Activated T-cell treated with anti-CD3 and anti-CD28 coated beads for 1 hour (primary cell): ENCODE results near the gene RB1.

Experiments
- DNase-seq: peaks from one replicate; pipeline ENCODE4 v3.0.0-alpha.2; 2020; ENCODE audit warnings: low read depth

Gene RB1

DNA sequence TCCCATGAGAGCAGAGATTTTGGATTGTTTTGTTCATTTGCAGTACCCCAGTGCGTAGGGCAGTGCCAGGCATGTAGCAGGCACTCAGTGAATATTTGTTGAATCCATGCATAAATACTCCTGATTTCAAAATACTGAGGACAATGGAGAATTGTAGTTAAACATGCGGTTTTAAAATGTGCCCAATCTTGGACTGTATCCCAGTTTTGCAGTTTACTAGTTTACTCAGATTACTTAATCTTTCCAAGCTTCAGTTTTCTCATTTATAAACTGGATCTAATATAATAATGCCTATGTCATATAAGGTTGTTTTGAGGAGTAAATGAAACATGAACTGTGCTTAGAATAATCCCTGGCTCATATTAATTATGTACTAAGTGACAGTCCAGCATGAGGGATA lies 190.3 kb downstream of the RB1 start:
- no peak for DNase-seq

DNA sequence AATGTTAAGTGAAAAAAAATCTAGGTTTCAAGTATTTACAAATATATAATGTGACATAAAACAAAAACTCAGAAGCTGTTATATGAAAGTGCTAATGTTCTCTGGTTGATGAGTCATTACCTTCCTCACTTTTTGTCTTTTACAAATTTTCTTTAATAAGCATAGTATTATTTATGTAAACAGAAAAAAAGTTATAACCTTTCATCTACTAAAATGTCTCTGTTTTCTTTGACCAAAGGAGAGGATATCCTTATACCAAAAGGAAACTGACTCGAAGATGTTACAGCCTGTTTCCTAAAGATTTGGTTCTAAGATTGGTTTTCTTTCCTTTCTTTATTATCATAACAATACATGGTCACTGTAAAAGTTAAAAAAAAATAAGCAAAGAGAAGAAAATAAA lies 191.3 kb downstream of the RB1 start:
- no peak for DNase-seq

DNA sequence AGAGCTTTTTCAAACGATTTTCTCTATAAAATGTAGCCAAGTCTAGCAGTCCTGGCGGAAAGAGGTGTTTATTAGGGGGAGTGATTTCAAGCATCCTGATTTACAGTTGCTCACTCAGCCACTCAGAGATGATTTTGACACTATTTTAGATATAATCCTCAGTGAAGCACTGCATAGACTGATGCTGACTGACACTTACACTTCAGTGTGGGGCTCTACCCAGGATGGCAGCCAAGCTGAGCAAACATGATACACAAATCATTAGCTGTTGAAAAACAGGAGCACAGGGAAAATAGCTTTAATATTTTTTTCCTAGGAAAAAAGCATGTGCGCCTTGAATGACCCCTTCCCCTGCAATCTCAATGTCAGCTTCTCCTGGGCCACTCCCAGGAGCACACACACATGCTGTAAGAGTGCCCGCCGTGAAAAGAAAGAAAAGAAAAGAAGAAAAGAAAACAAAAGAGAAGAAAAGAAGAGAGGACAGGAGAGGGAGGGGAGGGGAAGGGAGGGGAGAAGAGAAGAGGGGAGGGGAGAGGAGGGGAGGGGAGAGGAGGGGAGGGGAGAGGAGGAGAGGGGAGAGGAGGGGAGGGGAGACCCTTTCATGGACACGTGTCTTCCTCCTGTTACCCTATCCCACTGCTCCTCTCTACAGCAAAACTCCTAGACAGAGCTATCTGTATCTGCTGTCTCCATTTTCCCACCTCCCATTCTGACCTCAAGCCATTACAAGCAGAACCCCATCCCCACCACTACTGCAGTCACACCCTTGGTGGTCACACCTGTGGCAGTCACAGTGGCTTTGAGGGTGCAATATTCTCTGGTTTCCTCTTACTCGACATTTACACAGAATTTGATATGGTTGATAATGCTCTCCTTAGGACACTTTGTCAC lies 193.0 kb downstream of the RB1 start:
- DNase-seq, result no peak

DNA sequence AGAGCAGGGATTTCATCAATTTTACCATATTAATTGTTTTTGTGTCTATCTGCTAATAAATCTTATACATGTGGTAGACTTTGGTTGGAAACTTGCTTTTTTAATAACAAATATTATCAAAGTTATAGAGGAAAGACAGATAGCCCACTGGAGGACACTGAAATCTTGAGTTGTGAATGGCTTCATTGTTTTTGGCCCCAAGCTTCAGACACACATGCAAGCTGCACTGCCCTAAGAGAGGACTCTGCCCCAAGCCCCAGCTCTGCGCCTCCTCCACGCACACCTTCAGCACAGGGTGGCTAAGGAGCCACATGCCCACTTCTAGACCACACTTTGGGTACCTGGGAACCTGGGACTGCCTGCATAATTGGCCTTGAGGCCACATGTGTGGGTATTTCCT lies 194.1 kb downstream of the RB1 start:
- no peak for DNase-seq

- DNase-seq, result no peak
Measured at GRCh38 chr13:48500652-48501197, 197.2 kb downstream of the RB1 start.

- no peak for DNase-seq
Measured at GRCh38 chr13:48501705-48502104, 198.2 kb downstream of the RB1 start.

GRCh38 chr13:48502601-48503319 lies 199.2 kb downstream of the RB1 start:
- no peak for DNase-seq

- no peak for DNase-seq
Measured at GRCh38 chr13:48504606-48505005, 201.1 kb downstream of the RB1 start.

- no peak for DNase-seq
Measured at GRCh38 chr13:48505012-48505411, 201.5 kb downstream of the RB1 start.

GRCh38 chr13:48505597-48506091 lies 202.1 kb downstream of the RB1 start:
- no peak for DNase-seq

DNA sequence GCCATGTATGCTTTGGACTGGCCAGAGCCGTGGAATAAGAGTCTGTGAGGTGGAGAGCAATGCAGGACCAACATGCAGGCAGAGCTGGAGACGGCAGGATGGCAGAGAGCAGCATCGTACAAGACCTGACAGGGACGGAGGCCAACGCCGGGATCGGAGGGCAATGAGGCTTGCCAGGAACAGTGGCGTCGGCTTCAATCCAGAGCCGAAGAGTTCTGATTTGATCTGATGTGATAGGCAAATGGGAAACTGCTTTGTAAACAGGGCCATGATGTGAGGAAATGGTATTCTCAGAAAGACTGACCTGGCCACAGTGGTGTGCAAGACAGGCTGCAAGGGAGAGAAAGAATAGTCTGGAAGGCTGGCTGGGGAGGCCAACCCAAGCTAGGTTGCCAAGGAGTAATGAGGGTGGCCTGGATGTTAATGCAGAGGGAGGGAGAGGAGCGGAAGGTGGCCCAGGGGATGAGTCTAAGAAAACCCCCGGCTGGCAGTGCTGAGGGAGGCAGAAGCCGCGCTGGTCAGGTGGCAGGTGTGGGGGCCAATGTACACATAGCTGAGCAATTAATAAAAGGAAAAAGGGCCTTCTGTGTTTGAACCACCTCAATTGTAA lies 202.6 kb downstream of the RB1 start:
- no peak for DNase-seq

DNA sequence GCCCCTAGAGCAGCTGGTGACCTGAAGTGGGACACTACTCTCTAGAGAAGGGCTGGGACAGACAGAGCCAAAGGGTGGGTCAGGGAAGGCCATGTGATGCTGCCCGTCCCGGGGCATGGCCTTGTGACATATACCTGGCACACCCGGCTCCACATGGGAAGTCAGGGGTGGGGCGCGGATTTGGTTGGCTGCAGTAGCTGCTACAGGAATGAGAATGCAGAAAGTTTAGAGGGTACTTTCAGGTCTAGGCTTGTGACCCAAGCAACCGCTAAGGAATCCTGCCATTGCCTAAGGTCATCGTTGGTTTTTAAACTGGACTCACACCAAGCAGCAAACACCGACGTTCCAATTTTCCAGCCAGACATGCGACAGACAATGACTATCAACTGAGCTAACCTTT lies 203.5 kb downstream of the RB1 start:
- DNase-seq, result no peak

DNA sequence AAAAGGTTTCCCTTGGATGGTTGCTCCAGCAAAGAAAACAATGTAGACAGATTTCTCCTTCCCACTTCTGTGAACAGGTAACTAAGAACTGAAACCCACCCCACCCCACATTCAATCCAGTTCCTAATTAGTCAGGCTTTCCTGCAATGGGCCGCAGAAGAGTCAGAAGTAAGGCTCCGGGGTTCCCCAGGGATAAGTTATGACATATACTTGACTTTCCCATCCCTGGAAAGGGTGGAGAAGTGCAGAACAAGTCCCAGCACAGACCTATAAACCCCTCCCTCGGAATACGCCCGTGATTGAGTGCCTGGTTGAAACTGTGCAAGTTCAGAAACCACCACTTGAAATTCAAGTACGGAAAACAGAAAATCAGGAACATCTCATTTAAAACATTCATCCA lies 204.5 kb downstream of the RB1 start:
- no peak for DNase-seq

DNA sequence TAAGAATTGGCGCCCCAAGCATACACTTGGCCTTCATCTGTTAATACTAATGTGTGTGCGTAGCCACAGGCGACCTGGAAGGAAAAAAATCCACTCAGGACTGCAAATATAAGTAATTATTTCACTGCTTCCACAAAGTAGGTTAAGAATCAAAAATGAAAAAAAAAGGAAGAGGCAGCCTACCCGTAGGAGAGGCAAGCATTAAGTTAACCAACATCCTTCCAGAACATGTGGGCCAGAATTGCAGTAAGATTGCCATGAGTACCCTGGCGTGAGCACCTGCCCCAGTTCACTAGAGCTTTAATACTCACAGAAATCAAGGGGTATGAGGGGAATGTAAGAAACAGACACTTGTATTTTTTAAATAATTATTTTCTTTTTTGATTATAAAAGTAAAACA lies 207.1 kb downstream of the RB1 start:
- DNase-seq, result no peak

DNA sequence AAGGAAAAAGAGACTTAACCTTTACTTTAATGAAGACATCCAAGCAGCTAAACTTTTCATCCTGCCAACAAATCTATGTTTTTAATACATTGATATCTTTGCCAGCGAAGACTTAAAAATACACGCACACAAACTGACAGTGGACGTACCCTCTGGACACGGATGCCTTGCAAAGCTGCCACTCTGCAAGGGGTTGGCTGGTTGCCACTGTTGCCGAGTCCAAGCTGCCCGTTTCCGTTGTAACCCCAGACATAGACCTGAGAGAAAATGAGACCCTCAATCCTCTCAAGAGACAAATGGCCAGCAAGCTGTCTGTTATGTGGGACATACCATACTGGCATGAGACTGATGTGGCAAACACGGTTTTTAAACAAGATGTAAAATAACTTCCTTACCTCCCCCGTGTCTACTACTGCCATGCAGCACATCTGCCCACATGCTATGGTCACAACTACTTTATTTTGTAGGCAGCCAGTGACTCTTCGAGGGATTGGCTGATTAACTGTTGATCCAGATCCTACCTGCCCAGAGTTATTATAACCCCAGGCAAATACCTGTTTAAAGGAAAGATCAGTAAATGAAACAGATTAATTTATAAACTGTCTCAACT lies 208.2 kb downstream of the RB1 start:
- no peak for DNase-seq

GRCh38 chr13:48514793-48515192 lies 211.2 kb downstream of the RB1 start:
- DNase-seq, result no peak

GRCh38 chr13:48515732-48516131 lies 212.2 kb downstream of the RB1 start:
- DNase-seq, result no peak

DNA sequence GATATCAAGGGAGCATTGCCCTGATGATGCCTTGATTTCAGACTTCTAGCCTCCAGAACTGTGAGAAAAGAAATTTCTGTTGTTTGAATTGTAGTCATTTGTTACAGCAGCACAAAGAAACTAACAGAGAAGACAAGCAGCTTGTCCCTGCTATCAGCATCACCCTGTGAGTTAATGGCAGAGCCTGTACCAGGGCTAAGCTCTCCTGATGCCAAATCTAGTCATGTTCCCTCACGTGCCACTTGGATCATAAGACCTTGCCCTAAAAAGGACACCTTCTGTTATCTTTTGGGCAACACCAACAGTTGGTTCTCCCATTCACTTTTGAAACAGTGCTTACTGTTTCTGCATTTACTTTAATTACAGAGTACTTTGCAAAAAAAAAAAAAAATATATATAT lies 214.5 kb downstream of the RB1 start:
- DNase-seq, result no peak

DNA sequence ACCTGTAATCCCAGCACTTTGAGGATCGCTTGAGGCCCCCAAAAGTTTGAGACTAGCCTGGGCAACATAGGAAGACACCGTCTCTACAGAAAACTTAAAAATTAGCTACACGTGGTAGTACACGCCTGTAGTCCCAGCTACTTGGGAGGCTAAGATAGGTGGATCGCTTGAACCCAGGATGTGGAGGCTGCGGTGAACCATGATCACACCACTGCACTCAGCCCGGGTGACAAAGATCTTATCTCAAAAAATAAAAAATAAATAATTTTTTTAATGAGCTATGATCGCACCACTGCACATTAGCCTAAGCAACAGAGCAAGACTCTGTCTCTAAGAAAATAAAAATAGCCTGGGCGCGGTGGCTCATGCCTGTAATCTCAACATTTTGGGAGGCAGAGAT lies 222.7 kb downstream of the RB1 start:
- no peak for DNase-seq

DNA sequence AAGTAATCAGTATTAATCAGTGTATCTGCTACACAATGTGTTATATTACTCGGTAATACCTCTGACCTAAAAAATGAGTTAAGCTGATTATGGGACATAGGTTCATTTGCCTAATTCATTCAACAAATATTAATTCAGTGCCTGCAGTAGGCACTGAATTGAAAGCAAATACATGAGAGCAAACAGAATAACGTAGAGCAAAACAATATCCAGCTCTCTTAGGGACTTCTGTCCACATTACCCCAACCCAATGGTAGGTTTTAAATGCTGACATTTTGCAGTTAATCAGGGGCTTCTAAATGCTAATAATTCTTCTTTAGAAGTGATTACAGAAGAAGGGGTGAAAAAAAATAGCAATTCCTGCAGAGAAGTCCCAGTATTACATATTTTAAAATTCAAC lies 224.4 kb downstream of the RB1 start:
- DNase-seq, result no peak

GRCh38 chr13:48528720-48529119 lies 225.2 kb downstream of the RB1 start:
- DNase-seq, result no peak

DNA sequence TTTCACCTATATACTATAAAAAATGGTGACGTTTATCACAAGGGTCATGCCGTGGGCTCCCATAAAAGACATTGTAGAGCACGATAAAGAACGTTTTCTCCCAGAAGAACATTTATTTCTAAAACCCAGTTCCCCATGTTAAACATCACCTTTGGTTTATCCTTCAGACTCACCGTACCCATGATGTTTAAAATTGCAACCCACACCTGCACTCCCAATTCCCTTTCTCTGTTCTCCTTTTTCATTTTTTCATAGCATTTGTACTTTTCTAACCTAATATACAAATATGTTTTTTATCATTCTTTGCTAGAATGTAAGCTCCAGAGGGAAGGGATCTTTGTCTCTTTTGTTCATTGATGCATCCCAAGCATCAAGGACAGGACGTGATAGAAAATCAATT lies 227.3 kb downstream of the RB1 start:
- no peak for DNase-seq
